ENCODE results near the gene RNF112.

- no peak for TF ChIP-seq CTCF (conservative IDR thresholded peaks at IDR 0.05; ENCODE audit: low read depth, low read length)
- TF ChIP-seq EZH2 (IDR thresholded peaks at IDR 0.05; ENCODE audit: borderline replicate concordance, low read depth, low read length, poor library complexity, severe bottlenecking), result no peak
Observed at GRCh38 chr17:19372011-19372370, 39.0 kb upstream of the RNF112 start.

Measured in A673 (cell line).